M059J (cell line): Measurements from ENCODE around the gene TMEM219. TPM values are rescaled to one million over a fixed set of nuclear protein-coding genes. Genes with fewer than 3 reads are reported as not detected.
A peak's percentile ranks its signal among the peaks of the same experiment; 100 is the strongest.
"Not testable (repeated sequence)": the region's sequence is repeated elsewhere in the genome, so short reads cannot be mapped to it uniquely, and the experiment has no call there.

Source experiments
- DNase-seq: peaks from one replicate; pipeline ENCODE4 v3.0.0-alpha.2; 2012; ENCODE audit warnings: low read depth
- total RNA-seq: library from RNA; depleted of rRNA; stranded (reverse); fragments of >200 nt; shearing (Covaris generic); gene quantifications from 2 replicates; pipeline ENCODE4 v1.2.3, GENCODE V29; 2014; rRNA removed

Gene TMEM219, protein sequence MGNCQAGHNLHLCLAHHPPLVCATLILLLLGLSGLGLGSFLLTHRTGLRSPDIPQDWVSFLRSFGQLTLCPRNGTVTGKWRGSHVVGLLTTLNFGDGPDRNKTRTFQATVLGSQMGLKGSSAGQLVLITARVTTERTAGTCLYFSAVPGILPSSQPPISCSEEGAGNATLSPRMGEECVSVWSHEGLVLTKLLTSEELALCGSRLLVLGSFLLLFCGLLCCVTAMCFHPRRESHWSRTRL
- 86.9 and 110 TPM in 2 replicates for total RNA-seq

- peak; percentile 87 for DNase-seq
These were observed at the start of gene TMEM219 for GRCh38 chr16:29961479-29962343. Gene TMEM219, plus strand, starts transcription at chr16:29962079. Its CDS starts 1,065 bp downstream, at chr16:29963144.

GRCh38 chr16:29912087-29912486 is 49.8 kb upstream of the TMEM219 start:
- DNase-seq, result no peak

GRCh38 chr16:29913514-29913913 is 48.4 kb upstream of the TMEM219 start:
- DNase-seq, result no peak

DNA sequence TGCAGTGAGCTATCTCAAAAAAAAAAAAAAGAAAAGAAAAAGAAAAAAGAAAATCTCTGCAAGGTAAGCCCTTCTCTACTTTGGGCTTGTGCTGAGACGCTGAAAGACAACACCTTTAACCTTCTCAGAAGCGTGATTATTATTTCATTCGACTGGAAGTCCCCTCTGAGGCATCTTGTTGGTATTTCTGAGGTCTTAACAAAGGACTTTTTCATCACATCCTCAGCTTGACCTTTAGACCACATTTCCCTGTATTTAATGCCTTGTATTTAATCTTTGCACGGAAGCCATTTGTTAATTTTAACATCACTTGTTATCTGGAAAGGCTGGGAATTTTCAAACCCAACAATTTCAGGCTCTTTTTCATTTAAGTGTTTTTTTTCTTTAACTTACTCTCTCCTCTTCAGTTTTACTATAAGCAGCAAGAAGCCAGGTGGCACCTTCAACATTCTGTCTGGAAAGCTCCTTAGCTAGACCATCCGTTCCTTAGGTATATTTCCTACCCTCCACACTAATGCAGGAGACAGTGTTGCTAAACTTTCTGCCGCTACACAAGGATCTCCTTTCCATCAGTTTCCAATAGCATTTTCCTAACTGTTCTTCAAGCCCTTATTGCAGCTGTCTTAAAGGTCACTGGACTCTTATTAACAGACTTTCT is 46.2 kb upstream of the TMEM219 start:
- peak; percentile 91 for DNase-seq

DNA sequence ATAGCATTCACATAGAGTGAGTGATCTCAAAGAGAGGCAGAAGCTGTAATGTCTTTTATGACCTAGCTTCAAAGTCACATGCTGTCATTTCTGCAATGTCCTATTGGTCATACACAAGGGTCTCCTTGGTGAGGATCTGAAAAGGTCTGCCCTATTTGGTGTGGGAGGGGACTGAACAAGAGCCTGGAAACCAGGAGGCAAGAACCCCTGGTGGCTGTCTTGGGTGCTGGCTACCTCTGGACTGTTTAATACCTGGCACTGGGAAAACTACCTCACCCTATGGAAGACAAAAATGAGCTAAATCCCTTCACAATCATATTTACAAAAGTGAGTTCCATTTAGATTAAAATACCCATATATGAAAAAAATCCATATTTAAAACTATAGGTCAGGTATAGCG is 44.9 kb upstream of the TMEM219 start:
- peak; percentile 17 for DNase-seq

DNA sequence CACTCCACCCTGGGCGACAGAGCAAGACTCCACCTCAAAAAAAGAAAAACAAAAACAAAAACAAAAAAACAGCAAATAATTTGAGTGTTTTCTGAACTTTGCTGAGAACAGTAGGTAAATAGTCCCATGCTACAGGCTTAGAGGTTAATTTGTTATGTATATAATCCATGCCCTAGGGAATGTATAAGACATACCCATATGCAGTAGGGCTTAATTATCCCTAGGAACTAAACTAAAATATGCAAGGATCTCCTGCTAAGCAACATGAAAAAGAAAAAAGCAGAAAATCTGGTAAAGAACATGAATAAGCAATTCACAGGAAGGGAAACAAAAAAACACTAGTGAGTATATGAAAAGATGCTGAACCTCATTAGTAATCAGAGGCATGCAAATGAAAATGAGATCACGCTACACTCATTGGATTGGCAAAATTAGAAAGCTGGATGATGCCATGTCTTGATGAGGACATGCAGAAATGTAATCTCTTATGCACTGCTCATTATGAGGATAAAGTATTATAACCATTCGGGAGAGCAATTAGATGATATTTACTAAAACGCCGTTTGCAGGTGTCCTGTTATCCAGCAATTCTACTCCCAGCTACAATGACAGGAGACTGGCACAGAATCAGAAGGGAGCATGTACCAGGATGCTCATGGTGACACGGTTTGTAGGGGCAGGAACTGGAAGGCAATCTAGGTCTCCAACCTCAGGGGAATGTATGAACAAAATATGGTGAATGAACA is 41.4 kb upstream of the TMEM219 start:
- DNase-seq, result no peak

DNA sequence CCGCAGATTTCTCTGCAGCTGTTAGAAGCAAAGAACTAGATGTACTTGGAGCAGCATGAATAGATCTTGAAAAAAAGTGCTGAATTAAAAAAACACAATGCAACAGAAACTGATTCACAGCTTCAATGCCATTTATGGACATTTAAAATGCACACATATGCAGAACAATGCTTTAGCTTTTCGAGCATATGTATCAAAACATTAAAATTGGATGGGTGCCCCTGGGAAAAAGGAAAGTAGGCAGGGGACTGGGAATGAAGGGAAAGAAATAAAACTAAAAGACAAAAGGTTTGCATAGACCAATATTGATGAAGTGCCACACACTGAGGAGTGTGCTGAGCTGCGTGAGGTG is 40.9 kb upstream of the TMEM219 start:
- DNase-seq, result no peak

GRCh38 chr16:29922326-29922725 is 39.6 kb upstream of the TMEM219 start:
- no peak for DNase-seq

DNA sequence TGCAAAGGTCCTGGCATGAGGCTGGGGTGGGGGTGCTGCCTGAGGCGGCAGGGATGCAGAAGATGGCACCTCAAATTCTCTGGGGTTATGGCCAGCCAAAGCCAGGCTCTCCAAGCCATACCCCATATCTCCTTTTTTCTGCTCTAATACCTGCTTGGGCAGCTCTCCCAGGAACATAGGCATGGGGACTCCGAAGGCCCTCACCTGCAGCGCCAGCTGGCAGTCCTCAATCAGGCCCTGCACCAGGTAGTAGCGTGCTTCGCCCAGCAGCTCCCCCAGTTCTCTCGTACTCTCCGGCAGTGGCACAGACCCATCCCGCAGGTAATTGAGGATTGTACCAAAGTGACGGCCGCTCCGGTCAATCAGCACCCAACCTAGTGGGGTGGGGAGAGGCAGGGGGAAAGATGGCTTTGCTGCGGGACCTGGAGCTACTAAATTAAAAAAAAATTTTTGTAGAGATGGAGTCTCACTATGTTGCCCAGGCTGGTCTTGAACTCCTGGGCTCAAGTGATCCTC is 38.8 kb upstream of the TMEM219 start:
- DNase-seq, result no peak

DNA sequence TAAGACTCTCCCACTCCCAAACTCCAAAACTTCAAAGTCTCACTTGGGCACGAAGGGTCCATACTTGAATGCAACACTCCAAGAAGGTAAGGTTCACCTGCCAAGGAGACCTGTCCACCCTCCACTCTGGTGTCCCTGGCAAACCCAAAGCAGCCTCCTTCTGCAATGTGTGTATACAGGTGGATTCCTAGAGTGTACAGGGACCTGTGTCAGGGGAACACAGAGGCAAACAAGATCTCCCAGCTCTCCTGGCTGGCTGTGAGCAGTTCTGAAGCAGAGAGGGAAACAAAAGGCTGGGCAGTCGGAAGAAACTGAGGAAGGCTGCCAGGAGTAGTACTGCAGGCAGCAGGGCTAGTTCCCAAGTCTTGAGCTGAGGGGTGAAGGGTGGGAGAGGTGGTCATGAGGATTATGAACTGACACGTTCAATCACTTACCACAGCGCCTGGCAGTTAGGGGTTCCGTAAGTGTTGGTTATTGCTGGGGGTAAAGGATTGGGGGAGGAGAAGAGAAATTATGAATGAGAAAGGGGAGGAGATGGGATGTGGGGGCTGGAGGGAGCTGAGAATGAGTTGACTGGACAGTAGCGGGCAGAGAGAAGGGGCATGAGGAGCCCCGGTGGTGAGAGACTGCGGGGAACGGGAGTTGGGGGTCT is 36.6 kb upstream of the TMEM219 start:
- no peak for DNase-seq

GRCh38 chr16:29925781-29926710 is 35.8 kb upstream of the TMEM219 start, which contains the start of gene KCTD13:
Gene KCTD13, minus strand, starts transcription at chr16:29926226. Its CDS starts 193 bp downstream, at chr16:29926033.
- DNase-seq, result peak; percentile 79

GRCh38 chr16:29926711-29927052 is 35.2 kb upstream of the TMEM219 start:
- DNase-seq, result peak; percentile 38

DNA sequence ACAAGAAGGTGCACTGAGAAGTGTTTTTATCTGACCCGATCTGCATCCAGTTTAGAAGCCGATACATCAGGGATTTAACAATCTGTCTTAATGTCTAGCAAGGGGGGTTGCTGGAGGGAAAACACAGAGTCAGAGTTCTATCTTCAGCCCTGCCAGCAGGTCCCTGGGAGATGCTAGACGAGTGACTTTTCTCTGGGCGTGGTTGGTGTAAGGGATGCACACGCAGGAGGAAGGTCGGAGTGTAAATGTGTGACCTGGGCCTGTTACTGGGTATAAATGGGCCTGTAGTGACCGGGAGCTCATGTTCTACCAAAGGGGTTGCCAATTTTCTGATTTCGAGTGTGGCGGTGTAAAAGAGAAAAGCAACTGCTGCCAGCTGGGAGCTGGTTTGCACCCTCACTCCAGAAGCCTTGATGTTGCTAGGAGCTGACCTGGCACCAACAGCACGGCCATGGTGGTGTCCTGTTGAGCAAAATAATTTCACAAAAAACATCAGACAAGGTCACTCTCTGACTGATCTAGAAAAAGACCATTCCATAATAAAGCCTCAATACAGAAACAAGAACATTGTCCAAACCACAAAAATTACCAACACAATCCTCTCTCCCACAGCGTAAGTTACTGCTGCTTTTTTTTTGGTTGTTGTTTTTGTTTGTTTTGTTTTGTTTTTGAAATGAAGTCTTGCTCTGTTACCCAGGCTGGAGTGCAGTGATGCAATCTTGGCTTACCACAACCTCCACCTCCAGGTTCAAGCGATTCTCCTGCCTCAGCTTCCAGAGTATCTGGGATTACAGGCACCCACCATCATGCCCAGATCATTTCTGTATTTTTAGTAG is 34.6 kb upstream of the TMEM219 start:
- peak; percentile 14 for DNase-seq

DNA sequence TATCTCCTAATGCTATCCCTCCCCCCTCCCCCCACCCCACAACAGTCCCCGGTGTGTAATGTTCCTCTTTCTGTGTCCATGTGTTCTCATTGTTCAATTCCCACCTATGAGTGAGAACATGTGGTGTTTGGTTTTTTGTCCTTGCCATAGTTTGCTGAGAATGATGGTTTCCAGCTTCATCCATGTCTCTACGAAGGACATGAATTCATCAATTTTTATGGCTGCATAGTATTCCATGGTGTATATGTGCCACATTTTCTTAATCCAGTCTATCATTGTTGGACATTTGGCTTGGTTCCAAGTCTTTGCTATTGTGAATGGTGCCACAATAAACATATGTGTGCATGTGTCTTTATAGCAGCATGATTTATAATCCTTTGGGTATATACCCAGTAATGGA is 30.1 kb upstream of the TMEM219 start:
- not testable (repeated sequence) for DNase-seq

DNA sequence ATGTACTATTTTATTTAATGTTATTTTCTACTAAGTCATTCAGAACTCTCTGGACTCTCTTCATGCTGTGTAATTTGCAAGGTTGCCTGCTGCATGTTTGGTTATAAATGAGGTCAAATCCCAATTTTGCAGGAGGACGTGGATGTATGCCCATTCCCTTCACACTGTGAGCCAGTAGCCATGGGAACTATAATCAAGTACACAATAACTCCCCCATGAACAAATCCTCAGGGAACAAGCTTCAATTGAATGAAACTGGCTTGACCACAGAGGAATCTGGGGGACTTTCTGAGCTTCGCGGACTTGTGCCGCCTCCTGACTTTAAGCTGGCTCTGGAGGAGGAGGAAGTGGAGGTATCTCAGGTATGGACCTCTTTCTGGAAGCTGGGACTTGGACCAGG is 21.2 kb upstream of the TMEM219 start:
- peak; percentile 42 for DNase-seq

- peak; percentile 99 for DNase-seq
These were observed 17.8 kb upstream of the TMEM219 start for GRCh38 chr16:29943846-29944799.

DNA sequence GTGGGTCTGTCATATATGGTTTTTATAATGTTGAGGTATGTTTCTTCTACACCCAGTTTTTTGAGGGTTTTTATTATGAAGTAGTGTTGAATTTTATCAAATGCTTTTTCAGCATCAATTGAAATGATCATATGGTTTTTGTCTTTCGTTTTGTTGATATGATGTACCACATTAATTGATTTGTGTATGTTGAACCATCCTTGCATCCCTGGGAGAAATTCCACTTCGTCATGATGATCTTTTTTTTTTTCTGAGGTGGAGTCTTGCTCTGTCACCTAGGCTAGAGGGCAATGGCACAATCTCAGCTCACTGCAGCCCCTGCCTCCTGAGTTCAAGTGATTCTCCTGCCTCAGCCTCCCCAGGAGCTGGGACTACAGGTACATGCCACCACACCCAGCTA is 14.0 kb upstream of the TMEM219 start:
- no peak for DNase-seq
